Mucosa of gallbladder (tissue), 1 donor: Measurements from ENCODE around the gene PSMD6. TPM values are rescaled to one million over a fixed set of nuclear protein-coding genes. Genes with fewer than 3 reads are reported as not detected.

Experiments
- total RNA-seq: library from RNA; stranded (reverse); gene quantifications from one replicate; pipeline ENCODE4 v1.2.1, GENCODE V29; 2021
- donor health status: DM: no; HTN: no; CAD: no.

PSMD6 gene
- total RNA-seq, 1 donor from 2014 or later, result 53.5 TPM

Other genes with a start within 250 kb of the PSMD6 start
- not detected for gene C3orf49, start 204.2 kb downstream of the PSMD6 start, total RNA-seq
- gene THOC7, start 159.7 kb downstream of the PSMD6 start, total RNA-seq, result 48.3 TPM
- 33.0 TPM for gene ATXN7, start 159.6 kb downstream of the PSMD6 start, total RNA-seq
- not detected for gene SCAANT1, start 111.1 kb downstream of the PSMD6 start, total RNA-seq
- 28.3 TPM for gene PRICKLE2, start 202.0 kb upstream of the PSMD6 start, total RNA-seq